ENCODE measurements around the gene PIK3R3.

DNA sequence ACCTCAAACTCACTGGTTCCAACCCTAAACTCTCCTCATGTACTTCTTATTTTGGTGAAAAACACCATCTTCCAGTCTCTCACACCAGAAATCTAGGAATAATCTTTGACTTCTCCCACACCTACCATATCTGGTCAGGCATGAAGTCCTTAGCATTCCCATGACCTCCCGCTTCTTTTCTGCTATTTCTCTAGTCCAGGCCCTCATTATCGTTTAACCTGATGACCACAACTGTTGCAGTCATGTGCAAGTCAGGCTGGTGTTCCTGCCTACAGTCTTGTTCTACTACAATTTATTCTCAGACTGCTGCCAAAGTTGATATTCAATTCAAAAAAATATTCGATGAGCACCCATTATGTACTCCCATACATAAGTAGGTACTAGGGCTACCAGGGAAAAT, 71.3 kb downstream of the PIK3R3 start:
- TF ChIP-seq CTCF (conservative IDR thresholded peaks at IDR 0.05; ENCODE audit: low read depth, low read length), result no peak
- no peak for TF ChIP-seq EZH2 (IDR thresholded peaks at IDR 0.05; ENCODE audit: borderline replicate concordance, low read depth, low read length, poor library complexity, severe bottlenecking)
